ENCODE measurements around the gene DYTN.

Gene DYTN

GRCh38 chr2:206657087-206657486 is 61.1 kb downstream of the DYTN start:
- Histone ChIP-seq H3K4me3 (ENCODE audit: insufficient read depth, low read depth, low read length) (no peak overlapping the region), H3K9me3 (ENCODE audit: control insufficient read depth, low read length) (no peaks in the 10 kb centered on the region), H3K36me3 (ENCODE audit: control insufficient read depth, insufficient read depth, low read length) (no peaks in the 10 kb centered on the region), H3K4me1 (ENCODE audit: control insufficient read depth, insufficient read depth, low read length) (no peaks in the 10 kb centered on the region), H3K27ac (ENCODE audit: insufficient read depth, low read depth, low read length, poor library complexity, severe bottlenecking) (no peak overlapping the region), H3K27me3 (ENCODE audit: control insufficient read depth, insufficient read depth, low read length, poor library complexity, severe bottlenecking) (no peaks in the 10 kb centered on the region)
- 86 to 93% methylated on average over 1 of the region's 1 CpG for WGBS, 2 experiments

- no peaks in the 10 kb centered on the region for H3K4me1 ChIP-seq (ENCODE audit: control insufficient read depth, insufficient read depth, low read length)
- H3K36me3 ChIP-seq (ENCODE audit: control insufficient read depth, insufficient read depth, low read length): no peaks in the 10 kb centered on the region
- peaks cover 15% of the 10 kb centered on the region for H3K27me3 ChIP-seq (ENCODE audit: control insufficient read depth, insufficient read depth, low read length, poor library complexity, severe bottlenecking)
- no peaks in the 10 kb centered on the region for H3K9me3 ChIP-seq (ENCODE audit: control insufficient read depth, low read length)
- H3K27ac ChIP-seq (ENCODE audit: insufficient read depth, low read depth, low read length, poor library complexity, severe bottlenecking): no peak overlapping the region
- H3K4me3 ChIP-seq (ENCODE audit: insufficient read depth, low read depth, low read length): no peak overlapping the region
- WGBS, 2 experiments: no CpG with 5 or more reads among the region's 1 CpG
These were observed 70.2 kb downstream of the DYTN start for GRCh38 chr2:206647985-206648384.

DNA sequence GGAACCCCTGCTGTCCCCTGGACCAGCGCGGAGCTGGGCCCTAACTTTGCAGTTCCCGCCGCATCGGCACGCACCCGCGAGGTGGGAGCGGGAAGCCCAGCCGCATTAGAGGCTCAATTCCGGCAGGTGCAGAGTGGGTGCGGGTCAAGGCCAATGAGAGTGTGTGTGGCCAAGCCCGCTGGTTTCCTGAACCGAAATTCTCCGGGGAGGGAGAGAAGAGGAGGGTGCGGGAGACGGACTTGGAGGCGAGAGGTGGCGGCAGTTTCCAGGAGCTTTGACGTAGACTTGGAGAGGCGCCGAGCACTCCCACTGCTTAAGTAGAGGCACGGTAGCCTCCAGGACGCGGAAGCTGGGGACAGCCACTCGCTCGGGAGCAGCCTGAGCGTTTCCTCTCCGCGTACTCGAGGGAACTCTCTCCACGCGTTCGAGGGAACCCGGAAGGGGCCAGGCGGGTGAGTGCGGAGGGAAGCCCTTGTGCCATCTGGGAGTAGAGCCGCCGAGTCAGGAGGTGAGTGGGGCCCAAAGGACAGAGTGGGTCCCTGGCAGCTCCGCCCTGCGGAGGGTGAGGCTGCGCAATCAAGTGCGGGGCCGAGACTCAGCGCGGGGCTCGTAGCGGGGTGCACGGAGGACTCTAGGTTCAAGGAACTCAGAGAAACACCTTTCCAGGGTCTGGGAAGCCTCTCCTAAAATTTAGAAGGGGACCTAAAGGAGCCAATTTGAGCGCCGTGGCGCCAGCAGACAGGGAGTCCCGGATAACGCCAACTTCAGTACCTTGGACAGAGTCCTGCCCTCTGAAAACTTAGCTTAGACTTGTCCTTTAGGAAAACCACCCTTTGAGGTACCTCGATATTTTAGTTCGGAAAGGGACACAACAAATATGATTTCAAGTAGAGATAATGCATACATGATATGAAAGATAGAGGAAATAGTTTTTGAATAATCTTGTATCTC is 75.8 kb downstream of the DYTN start, which contains the start of gene FAM237A:
Gene FAM237A, plus strand, starts transcription at position 413 of the 951 bp plus-strand sequence. CDS start 1,750 bp downstream, outside the sequence.
- Histone ChIP-seq H3K4me1 (ENCODE audit: control insufficient read depth, insufficient read depth, low read length) (peaks cover 18% of the 10 kb centered on the region), H3K36me3 (ENCODE audit: control insufficient read depth, insufficient read depth, low read length) (no peaks in the 10 kb centered on the region), H3K27ac (ENCODE audit: insufficient read depth, low read depth, low read length, poor library complexity, severe bottlenecking) (no peak within 1 kb of the TSS), H3K4me3 (ENCODE audit: insufficient read depth, low read depth, low read length) (peak within 1 kb of the TSS; percentile 33), H3K9me3 (ENCODE audit: control insufficient read depth, low read length) (no peaks in the 10 kb centered on the region), H3K27me3 (ENCODE audit: control insufficient read depth, insufficient read depth, low read length, poor library complexity, severe bottlenecking) (peaks cover 49% of the 10 kb centered on the region)
- 2% methylated on average over 56 of the region's 56 CpGs for WGBS, 2 experiments

DNA sequence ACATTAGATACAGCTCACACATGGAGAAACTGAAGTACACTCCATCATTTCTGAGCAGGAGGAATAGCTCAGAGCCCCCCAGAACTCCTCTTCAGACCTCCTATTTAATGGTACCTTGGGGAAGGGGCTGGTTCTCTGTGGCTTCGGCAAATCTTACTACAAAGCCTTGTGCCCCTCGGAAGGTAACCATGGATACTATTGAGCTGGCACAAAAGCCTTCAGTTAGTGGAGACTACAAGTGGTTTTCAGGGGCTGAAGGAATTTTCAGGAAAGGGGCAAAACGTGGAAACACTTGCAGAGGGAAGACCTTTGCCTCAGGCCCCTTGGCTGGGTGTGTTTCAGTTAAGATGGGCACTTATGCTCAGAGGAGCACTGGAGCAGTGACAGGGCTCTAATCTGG is 77.0 kb downstream of the DYTN start:
- H3K4me1 ChIP-seq (ENCODE audit: control insufficient read depth, insufficient read depth, low read length): peaks cover 18% of the 10 kb centered on the region
- no peaks in the 10 kb centered on the region for H3K9me3 ChIP-seq (ENCODE audit: control insufficient read depth, low read length)
- WGBS, 2 experiments: 13 to 14% methylated on average over 3 of the region's 3 CpGs
- no peaks in the 10 kb centered on the region for H3K36me3 ChIP-seq (ENCODE audit: control insufficient read depth, insufficient read depth, low read length)
- H3K4me3 ChIP-seq (ENCODE audit: insufficient read depth, low read depth, low read length): no peak overlapping the region
- no peak overlapping the region for H3K27ac ChIP-seq (ENCODE audit: insufficient read depth, low read depth, low read length, poor library complexity, severe bottlenecking)
- peaks cover 49% of the 10 kb centered on the region for H3K27me3 ChIP-seq (ENCODE audit: control insufficient read depth, insufficient read depth, low read length, poor library complexity, severe bottlenecking)

DNA sequence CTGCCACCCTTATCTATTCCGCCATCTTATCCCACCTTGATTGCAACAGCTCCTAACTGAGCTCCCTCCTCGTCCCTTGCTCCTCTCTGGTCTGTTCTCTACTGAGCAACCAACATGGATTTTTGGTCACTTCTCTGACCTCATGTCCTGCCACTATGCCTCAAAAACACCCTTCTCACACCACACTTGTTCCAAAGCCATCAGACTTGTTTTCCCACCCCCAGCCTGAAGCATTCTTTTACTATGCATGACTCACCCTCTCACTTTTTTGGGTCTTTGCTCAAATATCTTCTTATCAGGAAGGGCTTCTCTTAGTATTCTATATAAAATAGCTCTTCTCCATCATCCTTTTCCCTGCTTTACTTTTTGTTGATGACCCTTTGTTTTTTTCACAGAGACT is 78.6 kb downstream of the DYTN start:
- Histone ChIP-seq H3K4me3 (ENCODE audit: insufficient read depth, low read depth, low read length) (no peak overlapping the region), H3K36me3 (ENCODE audit: control insufficient read depth, insufficient read depth, low read length) (no peaks in the 10 kb centered on the region), H3K27me3 (ENCODE audit: control insufficient read depth, insufficient read depth, low read length, poor library complexity, severe bottlenecking) (peaks cover 46% of the 10 kb centered on the region), H3K27ac (ENCODE audit: insufficient read depth, low read depth, low read length, poor library complexity, severe bottlenecking) (no peak overlapping the region), H3K4me1 (ENCODE audit: control insufficient read depth, insufficient read depth, low read length) (peaks cover 18% of the 10 kb centered on the region), H3K9me3 (ENCODE audit: control insufficient read depth, low read length) (no peaks in the 10 kb centered on the region)
- 42 to 44% methylated on average over 2 of the region's 2 CpGs for WGBS, 2 experiments

- Histone ChIP-seq H3K4me3 (ENCODE audit: insufficient read depth, low read depth, low read length) (no peak overlapping the region), H3K27me3 (ENCODE audit: control insufficient read depth, insufficient read depth, low read length, poor library complexity, severe bottlenecking) (peaks cover 8% of the 10 kb centered on the region), H3K4me1 (ENCODE audit: control insufficient read depth, insufficient read depth, low read length) (no peaks in the 10 kb centered on the region), H3K36me3 (ENCODE audit: control insufficient read depth, insufficient read depth, low read length) (no peaks in the 10 kb centered on the region), H3K9me3 (ENCODE audit: control insufficient read depth, low read length) (no peaks in the 10 kb centered on the region), H3K27ac (ENCODE audit: insufficient read depth, low read depth, low read length, poor library complexity, severe bottlenecking) (no peak overlapping the region)
- WGBS, 2 experiments: 73 to 92% methylated on average over 1 of the region's 1 CpG
These were observed 83.2 kb downstream of the DYTN start for GRCh38 chr2:206635015-206635414.

DNA sequence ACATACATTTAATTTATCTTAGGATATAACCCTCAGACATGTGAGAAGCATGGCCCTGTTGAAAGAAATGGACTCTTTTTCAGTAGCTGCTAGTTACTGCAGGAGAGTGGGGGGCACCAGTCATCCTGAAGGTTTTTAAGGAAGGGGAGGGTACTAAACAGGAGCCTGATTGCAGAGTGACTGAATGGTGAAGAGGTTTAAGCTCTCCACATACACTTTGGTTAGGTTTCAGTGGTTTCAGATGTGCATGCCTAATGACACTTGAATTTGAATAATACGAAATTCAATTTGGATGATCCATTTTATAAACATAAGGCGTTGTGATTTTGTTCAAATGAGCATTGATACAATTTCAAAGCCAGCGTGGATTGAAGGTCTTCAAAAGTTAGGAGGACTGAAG is 86.9 kb downstream of the DYTN start:
- 46 to 55% methylated on average over 3 of the region's 3 CpGs for WGBS, 2 experiments
- H3K4me3 ChIP-seq (ENCODE audit: insufficient read depth, low read depth, low read length): no peak overlapping the region
- H3K9me3 ChIP-seq (ENCODE audit: control insufficient read depth, low read length): no peaks in the 10 kb centered on the region

DNA sequence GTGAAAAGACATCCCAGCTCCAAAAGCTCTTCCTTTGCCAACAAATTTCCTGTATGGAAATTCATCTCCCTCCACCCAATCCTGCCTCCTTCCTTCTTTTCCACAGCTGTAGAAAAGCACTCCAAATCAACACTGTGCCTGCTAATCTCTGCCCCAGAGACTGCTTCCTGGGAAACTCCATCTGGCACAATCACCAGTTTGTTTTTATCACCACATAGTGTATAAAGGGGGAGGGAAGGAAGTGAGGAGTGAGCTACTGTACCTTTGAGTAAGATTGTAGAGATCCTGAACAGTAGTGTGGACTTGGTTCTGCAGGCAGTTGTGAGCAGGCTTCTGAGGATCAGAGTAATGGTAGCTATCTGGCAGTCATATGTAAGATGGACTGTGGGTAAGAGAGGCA is 90.6 kb downstream of the DYTN start:
- H3K9me3 ChIP-seq (ENCODE audit: control insufficient read depth, low read length): no peaks in the 10 kb centered on the region
- H3K36me3 ChIP-seq (ENCODE audit: control insufficient read depth, insufficient read depth, low read length): no peaks in the 10 kb centered on the region
- no peaks in the 10 kb centered on the region for H3K27me3 ChIP-seq (ENCODE audit: control insufficient read depth, insufficient read depth, low read length, poor library complexity, severe bottlenecking)
- H3K4me1 ChIP-seq (ENCODE audit: control insufficient read depth, insufficient read depth, low read length): no peaks in the 10 kb centered on the region
- no peak overlapping the region for H3K4me3 ChIP-seq (ENCODE audit: insufficient read depth, low read depth, low read length)
- H3K27ac ChIP-seq (ENCODE audit: insufficient read depth, low read depth, low read length, poor library complexity, severe bottlenecking): no peak overlapping the region

More for the DNA sequence above, 86.9 kb downstream of the DYTN start:
- Histone ChIP-seq H3K36me3 (ENCODE audit: control insufficient read depth, insufficient read depth, low read length) (no peaks in the 10 kb centered on the region), H3K4me1 (ENCODE audit: control insufficient read depth, insufficient read depth, low read length) (no peaks in the 10 kb centered on the region), H3K27me3 (ENCODE audit: control insufficient read depth, insufficient read depth, low read length, poor library complexity, severe bottlenecking) (no peaks in the 10 kb centered on the region), H3K27ac (ENCODE audit: insufficient read depth, low read depth, low read length, poor library complexity, severe bottlenecking) (no peak overlapping the region)

- Histone ChIP-seq H3K27ac (ENCODE audit: insufficient read depth, low read depth, low read length, poor library complexity, severe bottlenecking) (no peak overlapping the region), H3K4me1 (ENCODE audit: control insufficient read depth, insufficient read depth, low read length) (no peaks in the 10 kb centered on the region), H3K9me3 (ENCODE audit: control insufficient read depth, low read length) (no peaks in the 10 kb centered on the region), H3K4me3 (ENCODE audit: insufficient read depth, low read depth, low read length) (no peak overlapping the region), H3K27me3 (ENCODE audit: control insufficient read depth, insufficient read depth, low read length, poor library complexity, severe bottlenecking) (no peaks in the 10 kb centered on the region), H3K36me3 (ENCODE audit: control insufficient read depth, insufficient read depth, low read length) (no peaks in the 10 kb centered on the region)
- WGBS, 2 experiments: 71 to 78% methylated on average over 2 of the region's 2 CpGs
These were observed 92.1 kb downstream of the DYTN start for GRCh38 chr2:206626108-206626507.

- Histone ChIP-seq H3K9me3 (ENCODE audit: control insufficient read depth, low read length) (no peaks in the 10 kb centered on the region), H3K4me1 (ENCODE audit: control insufficient read depth, insufficient read depth, low read length) (no peaks in the 10 kb centered on the region), H3K27me3 (ENCODE audit: control insufficient read depth, insufficient read depth, low read length, poor library complexity, severe bottlenecking) (no peaks in the 10 kb centered on the region), H3K27ac (ENCODE audit: insufficient read depth, low read depth, low read length, poor library complexity, severe bottlenecking) (no peak overlapping the region), H3K4me3 (ENCODE audit: insufficient read depth, low read depth, low read length) (no peak overlapping the region), H3K36me3 (ENCODE audit: control insufficient read depth, insufficient read depth, low read length) (no peaks in the 10 kb centered on the region)
- 87% methylated on average over 3 of the region's 3 CpGs for WGBS, 2 experiments
These were observed 99.2 kb downstream of the DYTN start for GRCh38 chr2:206619011-206619410.
